Stimulated activated CD4-positive, alpha-beta T cell treated with anti-CD3 and anti-CD28 coated beads, TNF-alpha, amount 100 ng/mL, for 4 hours (primary cell): Measurements from ENCODE around the gene FCRLA.

ENCODE experiments used
- DNase-seq, 3 experiments: peaks; one replicate each; pipeline ENCODE4 v3.0.0-alpha.2; 2020; ENCODE audit warnings: low read depth in 3 of 3

Gene FCRLA

DNA sequence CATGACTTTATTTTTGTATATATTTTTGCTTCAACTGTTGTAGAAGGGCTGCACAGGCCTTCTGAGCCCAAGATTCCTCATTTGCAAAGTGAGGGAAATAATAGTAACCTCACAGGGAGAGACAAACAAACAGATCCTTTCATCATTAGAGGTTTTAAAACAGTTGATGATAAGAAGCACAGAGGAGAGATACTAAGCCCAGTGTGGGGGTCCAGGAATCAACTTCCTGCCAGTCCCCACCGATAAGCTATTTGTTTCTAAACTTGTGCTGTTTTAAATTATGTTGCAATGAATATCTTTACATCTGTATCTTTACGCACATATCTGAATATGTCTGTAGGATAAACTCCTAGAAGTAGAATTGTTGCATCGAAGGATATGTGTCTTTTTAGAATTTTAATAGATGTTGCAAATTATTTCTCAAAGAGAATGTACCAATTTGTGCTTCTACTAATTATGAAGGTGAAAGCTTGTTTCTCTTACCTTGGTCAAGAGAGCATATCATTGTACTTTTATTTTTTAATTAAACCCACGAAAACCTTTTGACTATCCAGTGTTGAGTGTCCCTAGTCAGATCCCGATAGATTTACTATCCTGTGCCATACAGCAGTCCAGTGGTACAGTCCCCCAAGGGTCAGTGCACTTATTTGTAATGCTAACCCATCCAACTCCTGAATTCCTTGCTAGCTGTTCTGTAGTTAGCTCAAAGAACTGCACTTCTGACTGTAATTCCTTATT lies 25.1 kb downstream of the FCRLA start:
- DNase-seq = no peak

GRCh38 chr1:161733526-161733925 lies 26.5 kb downstream of the FCRLA start:
- no peak for DNase-seq

GRCh38 chr1:161735837-161736236 lies 28.8 kb downstream of the FCRLA start:
- DNase-seq = no peak

- no peak for DNase-seq
Observed at GRCh38 chr1:161736335-161736969, 29.4 kb downstream of the FCRLA start.

DNA sequence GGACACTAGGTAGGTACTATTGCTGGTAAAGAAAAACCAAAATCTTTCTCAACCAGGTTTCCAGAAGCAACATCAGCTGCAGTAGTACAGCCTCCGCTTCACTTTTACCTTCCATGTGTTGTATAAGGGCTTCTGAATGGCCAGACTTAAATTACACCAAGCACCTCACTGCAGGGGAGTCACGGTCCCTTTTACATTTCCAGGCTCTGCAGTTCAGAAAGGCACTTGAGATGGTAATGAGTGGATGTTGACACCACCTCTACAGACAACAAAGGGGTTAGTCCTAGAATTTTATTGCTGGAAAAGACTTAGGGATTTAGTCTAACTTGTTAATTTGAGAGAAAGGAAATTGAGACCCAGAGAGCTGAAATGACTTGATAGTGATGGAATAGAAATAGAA lies 30.6 kb downstream of the FCRLA start:
- DNase-seq = no peak

DNA sequence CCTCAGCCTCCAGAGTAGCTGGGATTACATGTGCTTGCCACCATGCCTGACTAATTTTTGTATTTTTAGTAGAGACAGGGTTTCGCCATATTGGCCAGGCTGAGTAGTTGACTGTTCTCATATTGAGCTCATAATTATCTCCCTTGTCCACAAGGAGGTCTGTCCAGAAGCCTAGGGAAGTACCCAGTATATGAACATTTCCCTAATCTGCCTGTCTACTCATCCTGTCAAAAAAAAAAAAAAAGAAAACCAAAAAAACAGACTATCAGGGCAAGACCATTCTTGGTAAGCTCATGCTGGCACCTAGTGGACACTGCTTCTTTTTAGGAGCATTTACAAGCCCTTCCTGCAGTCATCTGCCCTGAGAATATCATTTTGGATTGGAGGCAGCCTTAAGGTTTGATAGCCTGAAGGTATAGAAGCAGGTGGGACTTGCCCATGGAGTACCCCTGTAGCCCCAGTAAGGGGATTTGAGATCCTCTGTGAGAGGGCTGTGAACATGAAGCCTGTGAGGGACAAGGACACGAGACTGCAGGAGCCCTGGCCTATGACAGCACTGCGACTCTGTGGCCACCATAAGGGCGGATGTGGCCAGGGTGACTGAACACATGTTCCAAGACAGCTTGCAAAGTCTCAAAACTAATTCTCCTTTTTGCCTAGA lies 31.7 kb downstream of the FCRLA start:
- DNase-seq = no peak

DNA sequence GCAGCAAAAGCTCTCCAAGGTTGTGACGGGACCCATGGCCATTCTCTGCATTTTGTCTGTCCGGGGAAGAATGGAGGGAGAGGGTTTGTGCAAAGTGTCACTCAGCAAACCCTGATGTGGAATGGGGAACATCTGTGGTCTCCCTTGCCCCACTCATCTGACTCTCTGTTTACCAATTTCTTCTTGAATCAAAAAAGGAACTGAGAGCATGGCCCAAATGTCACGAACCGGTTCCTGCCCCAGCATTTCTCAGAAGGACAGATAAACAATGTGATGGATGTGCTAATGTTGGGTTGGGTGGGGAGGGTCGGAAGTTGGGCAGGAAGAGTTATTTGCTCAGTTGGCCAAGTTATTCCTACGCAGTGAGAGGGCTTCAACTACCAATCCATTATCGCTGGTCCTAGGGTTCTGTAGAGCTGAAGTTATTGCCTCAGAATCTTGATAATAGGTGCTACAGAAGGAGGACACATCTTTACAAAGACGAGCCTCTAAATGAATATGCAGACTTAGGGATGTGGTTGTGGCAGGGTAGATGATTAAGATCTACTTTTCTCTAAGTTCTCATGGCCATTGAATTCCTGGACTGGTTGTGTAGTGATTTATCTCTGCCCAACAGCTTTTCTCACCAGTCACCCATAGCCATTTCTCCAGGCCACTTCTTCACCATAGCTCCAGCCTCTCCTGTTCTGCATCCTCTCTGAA lies 33.0 kb downstream of the FCRLA start:
- DNase-seq = no peak

DNA sequence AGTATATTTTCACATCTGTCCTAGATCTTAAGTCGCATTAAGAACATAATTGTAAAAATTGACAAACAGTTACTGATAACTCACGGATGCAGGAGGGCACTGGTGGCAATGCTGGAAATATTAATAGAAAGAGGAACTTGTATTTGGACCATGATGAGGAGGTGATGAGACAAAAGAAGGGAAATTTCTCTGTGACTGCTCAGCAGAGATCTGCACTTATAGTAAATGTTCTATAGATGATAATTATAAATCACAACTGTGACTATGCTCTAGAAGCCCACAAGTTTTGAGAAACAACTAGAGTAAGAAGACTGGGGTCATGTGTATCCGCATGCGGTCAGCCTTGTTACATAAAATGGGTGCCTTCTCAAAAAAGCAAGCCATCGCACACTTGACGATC lies 33.9 kb downstream of the FCRLA start:
- DNase-seq = no peak

DNA sequence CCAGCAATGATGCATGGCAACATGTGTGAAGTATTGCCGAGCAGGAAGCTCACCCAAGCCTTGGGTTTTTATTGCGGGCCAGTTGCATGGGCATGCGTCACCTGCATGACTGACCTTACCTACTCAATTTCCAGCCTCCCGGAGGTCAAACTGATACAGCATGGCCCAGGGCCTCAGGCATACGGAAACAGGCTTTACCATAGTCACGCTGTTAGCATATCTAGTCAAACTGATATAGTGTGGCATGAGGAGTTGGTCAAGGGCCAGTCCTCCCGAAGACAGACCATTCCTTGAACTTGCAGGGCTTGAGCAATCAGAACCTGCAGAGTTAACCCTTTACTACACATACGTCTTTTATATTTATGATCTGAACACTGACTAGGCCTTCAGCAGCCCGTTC lies 36.2 kb downstream of the FCRLA start:
- no peak for DNase-seq

DNA sequence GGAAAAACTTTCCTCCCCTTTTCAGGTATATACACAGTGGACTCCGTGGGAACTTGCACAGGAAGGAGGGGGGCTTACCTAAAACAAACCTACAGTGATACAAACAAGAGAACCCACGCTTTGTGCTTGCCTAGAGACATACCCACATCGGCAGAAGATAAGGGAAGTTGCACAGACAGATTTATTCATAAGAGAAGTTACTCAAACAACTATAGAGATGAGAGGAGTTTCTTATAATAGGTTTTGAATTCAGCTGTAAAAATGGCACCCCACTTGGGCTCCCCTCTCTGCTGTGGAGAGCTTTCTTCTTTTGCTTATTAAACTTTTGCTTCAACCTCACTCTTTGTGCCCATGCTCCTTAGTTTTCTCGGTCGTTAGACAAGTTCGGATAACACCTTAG lies 40.8 kb downstream of the FCRLA start:
- no peak for DNase-seq

DNA sequence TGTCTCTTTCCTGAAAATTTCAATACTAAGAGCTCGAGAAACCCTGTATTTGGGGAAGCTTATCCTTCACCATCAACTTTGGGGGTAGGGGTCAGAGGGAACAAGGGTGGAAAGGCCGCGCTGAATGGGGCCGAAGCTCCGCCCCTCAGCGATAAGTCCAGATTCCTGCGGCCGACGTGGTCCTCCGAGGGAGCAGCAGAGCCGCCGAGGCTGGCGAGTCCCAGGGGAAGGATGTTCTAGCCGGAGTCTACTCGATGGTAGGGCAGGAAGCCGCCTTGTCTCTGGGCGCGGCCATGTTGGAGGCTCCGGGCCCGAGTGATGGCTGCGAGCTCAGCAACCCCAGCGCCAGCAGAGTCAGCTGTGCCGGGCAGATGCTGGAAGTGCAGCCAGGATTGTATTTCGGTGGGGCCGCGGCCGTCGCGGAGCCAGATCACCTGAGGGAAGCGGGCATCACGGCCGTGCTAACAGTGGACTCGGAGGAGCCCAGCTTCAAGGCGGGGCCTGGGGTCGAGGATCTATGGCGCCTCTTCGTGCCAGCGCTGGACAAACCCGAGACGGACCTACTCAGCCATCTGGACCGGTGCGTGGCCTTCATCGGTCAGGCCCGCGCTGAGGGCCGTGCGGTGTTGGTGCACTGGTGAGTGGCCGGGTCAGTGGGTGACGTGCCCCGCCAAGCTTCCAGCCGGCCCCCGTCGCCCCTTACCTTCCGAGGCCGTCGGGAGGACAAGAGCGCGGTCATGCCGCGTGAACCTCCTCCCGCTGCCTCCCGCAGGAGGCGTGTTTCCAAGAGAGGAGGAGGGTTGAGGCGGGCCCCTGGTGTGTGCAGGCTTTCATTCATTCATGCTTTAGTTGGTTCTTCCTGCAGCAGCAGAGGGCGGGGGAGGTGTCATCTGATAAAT lies 42.7 kb downstream of the FCRLA start, which contains the start of gene DUSP12:
Gene DUSP12 (plus strand): TSS at position 278 of the 899 bp plus-strand sequence. CDS start 16 bp downstream, at position 294.
- DNase-seq = peak; percentile 67 to 72 (median 72)

- DNase-seq = peak in 1 of 3 experiments; percentile 22
Observed at GRCh38 chr1:161763522-161764098, 56.6 kb downstream of the FCRLA start.
